HG02840 (cell line): ENCODE data around the gene RPS6KA6.

Source experiments
- ATAC-seq: cut with Tn5 transposase; IDR thresholded peaks from one replicate; pipeline ENCODE4 v1.9.1; 2021; ENCODE audit warnings: mild to moderate bottlenecking, moderate library complexity, moderate number of reproducible peaks; ENCODE audit not compliant: unreplicated experiment, low FRiP score

The RPS6KA6 gene

DNA sequence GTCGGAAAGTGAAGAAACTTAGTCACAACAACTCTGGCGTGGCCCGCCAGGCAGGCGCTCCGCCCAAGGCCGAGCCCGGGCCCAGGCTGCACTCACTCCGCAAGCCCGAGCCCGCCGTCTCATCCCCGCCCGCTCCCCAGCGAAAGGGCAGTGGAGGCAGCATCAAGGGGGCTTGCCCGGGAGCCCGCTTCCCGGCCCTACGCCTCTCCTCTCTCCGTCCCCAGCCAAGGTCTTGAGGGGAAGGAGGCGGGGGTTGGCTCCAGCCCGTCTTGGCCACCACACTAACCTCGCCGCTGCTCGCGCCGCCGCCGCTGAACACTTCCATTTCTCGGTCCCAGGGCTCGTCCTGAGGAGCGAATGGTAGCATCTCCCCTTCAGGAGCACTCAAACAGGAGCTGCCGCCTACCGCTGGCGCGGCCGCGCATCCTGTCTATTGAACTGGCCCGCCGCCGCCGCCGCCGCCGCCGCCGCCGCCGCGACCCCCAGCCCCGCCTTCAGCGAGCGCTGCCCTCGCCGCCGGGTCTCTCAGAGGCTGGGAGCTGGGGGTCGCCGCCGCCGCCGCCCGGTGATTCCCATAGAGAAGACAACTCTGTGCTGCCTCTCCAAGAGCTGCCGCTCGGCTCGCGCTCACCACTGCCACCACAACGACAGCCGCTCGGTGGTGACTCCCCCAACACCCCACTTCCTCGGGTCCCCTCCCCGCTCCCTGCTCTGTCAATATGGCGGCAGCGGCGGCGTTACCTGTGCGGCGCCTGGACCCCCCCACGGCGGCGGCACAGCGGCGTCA, at the start of gene RPS6KA6:
Gene RPS6KA6 (minus strand): TSS at position 667 of the 787 bp plus-strand sequence. CDS start 300 bp downstream, at position 367.
- ATAC-seq: no peak

DNA sequence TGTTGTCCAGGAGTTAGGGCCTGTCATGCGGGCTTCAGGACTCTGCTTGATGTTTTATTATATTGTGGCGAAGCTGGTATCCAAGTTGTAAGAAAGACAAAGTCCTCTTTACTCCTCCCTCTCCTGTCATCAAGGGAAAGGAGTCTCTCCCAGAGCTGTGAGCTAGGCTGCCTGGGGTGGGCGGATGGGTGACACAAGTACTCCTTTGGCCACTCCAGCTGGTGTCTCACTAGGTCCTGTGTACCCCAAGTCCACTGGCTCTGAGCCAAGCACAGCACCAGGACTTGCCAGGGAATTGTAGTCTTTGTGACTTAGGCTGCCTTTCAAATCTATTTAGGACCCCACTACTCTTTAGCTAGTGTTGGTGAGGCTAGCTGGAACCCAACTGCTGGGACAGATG, 36.7 kb upstream of the RPS6KA6 start:
- no peak for ATAC-seq

GRCh38 chrX:84223261-84223660, 35.3 kb upstream of the RPS6KA6 start:
- ATAC-seq: no peak

GRCh38 chrX:84221181-84221580, 33.2 kb upstream of the RPS6KA6 start:
- no peak for ATAC-seq

- ATAC-seq: no peak
These were observed 31.6 kb upstream of the RPS6KA6 start for GRCh38 chrX:84219551-84219950.

DNA sequence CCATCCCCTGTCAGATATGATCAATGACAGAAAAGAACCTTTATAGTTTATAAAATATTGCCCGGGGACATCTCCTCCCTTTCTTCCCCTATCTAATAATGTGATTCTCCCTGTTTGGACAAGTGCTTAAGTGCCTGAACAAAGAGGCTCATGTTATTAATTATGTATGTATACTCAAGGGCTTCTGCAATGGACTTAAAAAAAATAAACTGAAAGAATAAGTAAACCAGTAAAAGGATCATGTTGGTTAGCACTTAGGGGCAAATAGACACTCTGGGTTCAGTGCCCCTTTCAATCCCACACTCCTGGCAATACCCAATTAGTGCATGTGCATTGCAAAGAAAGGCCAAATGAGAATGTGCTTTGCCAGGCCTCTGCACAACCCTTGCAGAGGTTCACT, 30.7 kb upstream of the RPS6KA6 start:
- no peak for ATAC-seq

DNA sequence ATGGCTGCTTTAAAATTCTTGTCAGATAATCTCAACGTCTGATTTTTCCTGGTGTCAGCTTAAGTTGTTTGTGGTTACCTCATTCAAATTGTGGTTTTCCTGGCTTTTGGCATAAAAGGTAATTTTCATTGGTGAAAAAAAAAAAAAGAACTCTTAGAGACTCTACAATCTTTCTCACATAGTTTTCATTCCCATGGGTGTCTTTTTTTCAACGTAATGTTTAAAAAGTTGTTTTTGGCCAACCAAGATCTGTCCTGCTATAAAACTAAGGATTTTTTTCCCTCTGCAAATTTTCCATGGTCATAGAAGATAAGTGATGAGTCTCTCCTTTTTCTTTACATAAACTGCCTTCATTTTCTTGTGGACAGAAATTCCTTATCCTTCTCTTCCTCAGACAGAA, 28.9 kb upstream of the RPS6KA6 start:
- no peak for ATAC-seq

GRCh38 chrX:84216406-84216805, 28.4 kb upstream of the RPS6KA6 start:
- no peak for ATAC-seq

DNA sequence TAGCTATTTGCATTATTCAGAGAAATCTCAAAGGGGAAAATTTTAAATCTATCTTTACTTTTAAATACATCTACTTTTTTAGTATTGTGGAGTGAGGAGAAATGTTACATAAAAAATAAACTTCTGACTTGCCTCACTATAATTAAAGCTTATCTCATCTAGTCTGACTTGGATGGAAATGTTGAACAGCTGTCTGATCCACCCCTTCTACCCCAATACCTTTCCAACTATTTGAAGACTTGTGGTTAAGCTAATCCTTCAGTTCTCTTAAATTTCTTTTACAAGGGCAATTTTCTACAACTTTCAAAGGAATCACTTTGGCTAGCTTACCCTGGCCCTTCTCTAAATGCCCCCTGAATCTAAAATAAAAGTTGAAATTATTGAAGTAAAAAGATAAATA, 17.3 kb upstream of the RPS6KA6 start:
- ATAC-seq: no peak

DNA sequence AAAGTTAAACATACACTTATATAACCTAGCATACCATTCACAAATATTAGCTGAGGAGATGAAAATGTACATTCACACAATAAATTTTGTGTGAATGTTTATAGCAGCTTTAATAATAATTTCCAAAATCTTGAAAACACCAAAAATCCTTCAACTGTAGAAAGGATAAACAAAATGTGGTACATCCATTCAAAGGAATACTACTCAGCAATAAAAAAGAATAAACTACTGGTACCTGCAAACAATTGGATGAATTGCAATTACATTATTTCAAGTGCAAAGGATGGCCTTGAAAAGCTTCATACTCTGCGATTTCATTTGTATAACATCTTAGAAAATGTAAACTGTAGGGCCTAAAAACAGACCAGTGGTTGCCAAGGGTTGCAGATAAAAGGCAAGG, 11.7 kb upstream of the RPS6KA6 start:
- no peak for ATAC-seq

- ATAC-seq: no peak
These were observed 9.6 kb upstream of the RPS6KA6 start for GRCh38 chrX:84197550-84197949.

DNA sequence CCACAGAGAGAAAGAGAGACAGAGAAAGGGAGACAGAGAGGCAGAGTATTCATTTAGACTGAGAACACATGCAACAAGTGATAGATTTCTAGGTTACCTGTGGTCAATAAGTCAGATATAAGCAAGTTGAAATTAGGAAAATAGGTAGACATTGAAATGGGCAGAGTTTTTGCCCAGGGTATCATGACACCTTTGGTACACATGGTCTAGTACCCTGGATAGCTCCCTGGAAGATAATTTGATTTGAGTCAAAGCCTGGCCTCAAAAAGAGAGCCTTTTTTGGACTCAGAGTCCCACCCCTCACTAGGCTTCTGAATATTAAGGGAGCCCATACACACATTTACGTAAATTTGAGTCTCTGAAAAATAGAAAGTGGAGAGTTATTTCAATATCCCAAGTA, 4.0 kb upstream of the RPS6KA6 start:
- no peak for ATAC-seq

DNA sequence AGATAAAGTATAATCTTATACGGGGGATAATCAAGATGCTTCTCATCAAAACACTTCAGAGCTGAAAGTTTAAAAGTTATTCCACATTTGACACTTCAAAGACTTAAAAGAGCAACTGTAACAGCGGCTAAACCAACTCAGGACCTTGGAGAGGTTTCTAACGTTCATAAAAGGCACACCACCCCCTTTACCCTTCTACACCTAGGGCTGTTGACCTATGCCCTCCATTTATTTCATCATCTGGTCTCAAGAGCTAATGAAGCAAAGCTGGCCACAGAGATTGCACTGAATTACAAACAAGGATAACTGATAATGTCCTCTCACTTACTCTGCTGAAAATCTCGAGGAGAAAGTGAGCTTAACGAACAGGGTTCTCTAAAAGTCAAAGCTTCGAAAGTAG, 1.1 kb upstream of the RPS6KA6 start:
- ATAC-seq: no peak

DNA sequence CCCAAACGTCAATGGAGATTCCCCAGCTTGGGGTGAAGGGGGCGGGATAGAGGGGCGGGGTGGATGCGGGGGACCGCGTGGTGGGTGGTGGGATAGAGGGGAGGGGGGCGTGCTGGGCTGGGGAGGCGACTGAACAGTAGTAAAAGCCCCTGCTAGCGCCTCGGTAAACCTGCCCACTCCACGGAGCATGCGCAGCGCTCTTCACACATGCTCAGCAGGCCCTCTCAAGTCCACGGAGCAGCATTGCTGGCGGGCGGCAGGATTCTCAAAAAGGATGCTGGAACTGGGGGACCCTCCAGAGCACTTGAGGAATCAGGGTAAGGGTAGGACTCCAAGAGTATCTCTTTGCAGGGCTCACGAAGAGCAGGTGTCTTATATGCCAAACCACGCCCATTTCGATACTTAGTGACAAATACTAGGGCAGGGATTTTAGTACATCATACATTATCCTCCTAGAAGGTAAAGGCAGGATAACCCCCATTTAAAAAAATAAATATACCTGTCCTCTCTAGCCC, 378 bp upstream of the RPS6KA6 start:
- no peak for ATAC-seq

DNA sequence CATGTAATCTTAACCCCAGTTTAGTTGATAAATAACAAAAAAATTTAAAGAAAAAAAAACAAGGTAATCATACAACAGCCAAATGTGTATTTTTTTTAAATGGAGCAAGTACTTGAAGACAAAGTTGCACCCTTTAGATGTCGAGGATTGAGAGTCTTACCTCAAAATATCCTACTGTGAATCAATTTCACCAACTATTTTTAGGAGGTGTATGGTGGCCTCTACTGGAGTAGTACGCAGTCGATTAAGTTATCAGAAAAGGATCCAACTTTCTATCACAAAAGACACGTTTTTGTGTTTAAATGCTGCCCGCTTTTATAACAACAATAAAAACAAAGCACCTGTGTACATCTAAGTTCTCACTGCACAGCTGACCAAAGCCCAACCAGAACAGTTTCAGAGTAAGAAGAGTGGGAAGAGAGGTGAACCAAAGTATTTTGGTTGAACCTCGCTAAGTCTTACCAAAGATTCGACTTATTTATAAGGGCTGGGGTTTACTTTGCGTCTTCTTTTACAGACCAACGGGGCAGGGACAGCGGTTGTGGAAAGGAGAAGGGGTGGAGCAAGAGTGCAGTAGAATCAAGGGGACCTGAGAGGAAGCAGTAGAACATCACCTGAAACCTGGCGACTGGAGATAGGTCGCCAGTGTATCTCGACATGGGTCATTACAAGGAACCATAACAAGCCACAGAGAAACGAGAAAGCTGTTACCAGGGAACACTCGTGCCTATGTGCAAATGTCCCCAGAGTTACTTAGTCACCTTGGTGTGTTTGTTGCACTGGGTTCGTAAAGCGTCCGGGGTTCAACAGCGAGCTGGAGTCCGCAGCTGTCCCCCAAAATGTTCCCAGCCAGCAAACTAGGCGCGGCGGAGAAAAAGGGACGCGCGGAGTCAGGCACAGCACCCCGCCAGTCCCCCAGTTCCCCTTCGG, 1.1 kb downstream of the RPS6KA6 start:
- no peak for ATAC-seq

DNA sequence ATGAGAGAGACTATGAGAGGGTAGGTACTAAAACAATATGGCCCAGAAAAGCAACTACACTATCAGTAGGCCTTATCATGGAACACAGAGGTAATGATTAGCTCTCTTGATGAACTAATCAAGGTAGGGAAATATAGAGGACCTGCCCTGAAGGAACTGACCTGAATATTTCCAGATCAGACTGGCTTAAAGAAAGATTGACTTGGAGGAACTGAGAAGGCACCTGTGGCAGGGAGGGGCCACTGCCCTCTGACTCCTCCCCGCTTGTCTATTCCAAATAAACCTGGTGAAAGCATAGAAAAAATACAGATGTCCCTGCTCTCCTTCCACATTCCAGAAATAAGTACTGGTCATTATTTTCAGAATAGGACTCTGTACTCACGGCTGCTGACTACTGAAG, 5.5 kb downstream of the RPS6KA6 start:
- no peak for ATAC-seq

GRCh38 chrX:84175958-84176357, 12.0 kb downstream of the RPS6KA6 start:
- ATAC-seq: no peak

DNA sequence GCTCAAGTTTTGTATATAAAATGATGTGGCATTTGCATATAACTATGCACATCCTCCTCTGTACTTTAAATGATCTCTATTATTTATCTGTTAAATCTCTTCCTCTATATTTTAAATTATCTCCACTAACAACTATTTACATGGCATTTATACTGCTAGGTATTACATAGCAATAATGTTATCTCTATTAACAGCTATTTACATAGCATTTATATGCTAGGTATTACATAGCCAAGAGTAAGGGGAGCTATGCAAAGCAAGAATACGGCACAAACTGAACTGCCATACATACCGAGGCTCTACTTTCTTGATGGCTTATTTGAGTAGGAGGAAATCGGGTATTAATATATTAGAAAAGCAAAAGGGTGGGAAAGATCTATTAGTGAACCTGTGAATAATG, 12.7 kb downstream of the RPS6KA6 start:
- ATAC-seq: no peak

DNA sequence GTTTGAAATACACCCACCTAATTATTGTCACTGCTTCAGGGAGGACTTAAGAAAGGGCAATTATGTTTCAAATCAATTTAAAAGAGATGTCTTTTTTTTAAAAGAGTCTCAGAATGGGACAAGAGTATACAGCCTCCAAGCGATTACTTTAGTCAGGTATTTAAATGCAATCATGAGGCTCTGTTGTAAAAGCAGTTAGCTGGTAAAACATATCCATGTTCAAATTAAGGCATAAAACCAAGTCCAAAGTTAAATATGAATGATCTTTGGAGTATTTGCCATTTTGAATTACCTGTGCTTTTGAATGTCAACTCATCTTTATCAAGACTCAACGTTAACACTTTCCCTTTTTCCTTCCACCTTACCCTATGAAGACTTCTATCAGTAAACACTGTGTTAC, 13.7 kb downstream of the RPS6KA6 start:
- ATAC-seq: no peak

GRCh38 chrX:84170931-84171330, 17.1 kb downstream of the RPS6KA6 start:
- ATAC-seq: no peak

DNA sequence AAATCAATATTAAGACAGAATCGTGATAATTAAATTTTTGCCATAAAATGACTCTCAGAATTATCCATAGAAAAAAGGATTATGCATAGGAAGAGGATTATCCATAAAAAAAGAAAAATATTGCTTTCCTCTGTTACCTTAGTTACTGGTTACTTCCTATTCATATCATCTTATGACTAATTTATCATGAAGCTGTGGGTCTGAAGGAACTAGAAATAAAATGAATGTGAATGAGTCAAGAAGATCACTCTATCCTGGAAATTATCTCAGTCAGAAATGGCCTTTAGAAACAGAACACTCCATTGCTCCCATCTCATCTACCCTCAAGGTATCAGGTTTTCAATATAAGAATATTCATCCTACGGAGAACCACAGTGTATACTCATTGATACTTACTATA, 19.4 kb downstream of the RPS6KA6 start:
- no peak for ATAC-seq
